Activated CD8-positive, alpha-beta T cell treated with anti-CD3 and anti-CD28 coated beads for 36 hours (primary cell): ENCODE data around the gene CT47A7. TPM values are rescaled to one million over a fixed set of nuclear protein-coding genes. Genes with fewer than 3 reads are reported as not detected.
"Not testable (repeated sequence)": the region's sequence is repeated elsewhere in the genome, so short reads cannot be mapped to it uniquely, and the experiment has no call there.

Source experiments
- ATAC-seq: fragments of 200-7000 bp; cut with Tn5 transposase; one replicate; pipeline ENCODE4 v1.10.0; 2021; ENCODE audit warnings: mild to moderate bottlenecking, moderate library complexity
- CTCF ChIA-PET: fragments of 350-600 bp; sonication (Branson Sonifier 250); formaldehyde crosslinking; loops from one replicate; lab custom pipeline; 2021; ENCODE audit warnings: antibody characterized with exemption; lab: Charles Lee
- POLR2A ChIA-PET: fragments of 350-600 bp; sonication (Branson Sonifier 250); formaldehyde crosslinking; loops from one replicate; lab custom pipeline; 2021; ENCODE audit warnings: antibody characterized with exemption; lab: Charles Lee
- DNase-seq: peaks from one replicate; pipeline ENCODE4 v3.0.0-alpha.2; 2020
- H3K27ac Mint-ChIP-seq: one replicate; pipeline ENCODE4 v1.8.0; 2021; ENCODE audit warnings: mild to moderate bottlenecking, mixed read lengths
- H3K27me3 Mint-ChIP-seq: one replicate; pipeline ENCODE4 v1.8.0; 2021; ENCODE audit warnings: mixed read lengths
- H3K36me3 Mint-ChIP-seq: one replicate; pipeline ENCODE4 v1.8.0; 2021; ENCODE audit warnings: low read depth, mixed read lengths
- H3K4me1 Mint-ChIP-seq: one replicate; pipeline ENCODE4 v1.8.0; 2021; ENCODE audit warnings: low read depth, mixed read lengths
- H3K4me3 Mint-ChIP-seq: one replicate; pipeline ENCODE4 v1.8.0; 2021; ENCODE audit warnings: mild to moderate bottlenecking, moderate library complexity, mixed read lengths
- H3K9me3 Mint-ChIP-seq: one replicate; pipeline ENCODE4 v1.8.0; 2021; ENCODE audit warnings: mixed read lengths
- CTCF ChIP-seq: fragments of 200-600 bp; IDR thresholded peaks from one replicate; pipeline ENCODE4 v1.8.0; 2022; ENCODE audit warnings: antibody characterized with exemption, mild to moderate bottlenecking
- intact Hi-C: fragments of 100-400 bp; cut with micrococcal nuclease; formaldehyde crosslinking; loops from one replicate; pipeline ENCODE4 v1.10.0; 2022
- total RNA-seq, 2 experiments: library from RNA; stranded (reverse); gene quantifications; one replicate each; pipeline ENCODE4 v1.2.3, GENCODE V29; 2021

Gene CT47A7
- not detected for total RNA-seq

GRCh38 chrX:120956500-120956899, at the start of gene CT47A7:
TSS of gene CT47A7 (minus strand) at chrX:120956600. CDS start at chrX:120956345, 255 bp downstream.
- DNase-seq, H3K27me3 Mint-ChIP-seq, ATAC-seq, H3K4me3 Mint-ChIP-seq, H3K36me3 Mint-ChIP-seq, H3K4me1 Mint-ChIP-seq, intact Hi-C loops, POLR2A ChIA-PET, H3K9me3 Mint-ChIP-seq, CTCF ChIA-PET, H3K27ac Mint-ChIP-seq: not testable (repeated sequence)

- no peak overlapping the region for H3K4me3 Mint-ChIP-seq
- TF ChIP-seq CTCF: no peak
- H3K9me3 Mint-ChIP-seq: no peaks in the 10 kb centered on the region
- CTCF ChIA-PET: no interaction called here
- H3K27ac Mint-ChIP-seq: no peak overlapping the region
- no peaks in the 10 kb centered on the region for H3K4me1 Mint-ChIP-seq
- DNase-seq (no peak), ATAC-seq (no peak)
- no peaks in the 10 kb centered on the region for H3K27me3 Mint-ChIP-seq
- POLR2A ChIA-PET: no interaction called here
- intact Hi-C loops: no loop called here
- H3K36me3 Mint-ChIP-seq: no peaks in the 10 kb centered on the region
These were observed 44.2 kb upstream of the CT47A7 start for GRCh38 chrX:121000589-121000988.

- no peak for ATAC-seq
These were observed 43.0 kb upstream of the CT47A7 start for GRCh38 chrX:120999413-120999812.

GRCh38 chrX:120985660-120986059, 29.3 kb upstream of the CT47A7 start, which contains the start of gene CT47A1:
TSS of gene CT47A1 (minus strand) at chrX:120985760. CDS start at chrX:120985529, 231 bp downstream.
- H3K27ac Mint-ChIP-seq, CTCF ChIA-PET, H3K4me3 Mint-ChIP-seq, DNase-seq, H3K27me3 Mint-ChIP-seq, POLR2A ChIA-PET, H3K4me1 Mint-ChIP-seq, intact Hi-C loops, H3K9me3 Mint-ChIP-seq, H3K36me3 Mint-ChIP-seq, ATAC-seq: not testable (repeated sequence)

More at GRCh38 chrX:120999413-120999812, 43.0 kb upstream of the CT47A7 start:
- H3K27ac Mint-ChIP-seq: no peak overlapping the region
- H3K4me1 Mint-ChIP-seq: no peaks in the 10 kb centered on the region
- ChIA-PET CTCF (no interaction called here), POLR2A (no interaction called here)
- TF ChIP-seq CTCF: no peak
- no peak overlapping the region for H3K4me3 Mint-ChIP-seq
- H3K27me3 Mint-ChIP-seq: no peaks in the 10 kb centered on the region
- DNase-seq: no peak
- H3K9me3 Mint-ChIP-seq: no peaks in the 10 kb centered on the region
- no peaks in the 10 kb centered on the region for H3K36me3 Mint-ChIP-seq
- intact Hi-C loops: no loop called here

Other genes starting within 250 kb of the CT47A7 start
- gene CT47B1, start 80.7 kb downstream of the CT47A7 start, total RNA-seq: not detected
- not detected for gene CT47A11, start 19.4 kb downstream of the CT47A7 start, total RNA-seq
- not detected for gene CT47A10, start 14.6 kb downstream of the CT47A7 start, total RNA-seq
- not detected for gene CT47A9, start 9.7 kb downstream of the CT47A7 start, total RNA-seq
- gene CT47A8, start 4.9 kb downstream of the CT47A7 start, total RNA-seq: not detected
- gene CT47A6, start 4.9 kb upstream of the CT47A7 start, total RNA-seq: not detected
- not detected for gene CT47A5, start 9.7 kb upstream of the CT47A7 start, total RNA-seq
- gene CT47A4, start 14.6 kb upstream of the CT47A7 start, total RNA-seq: not detected
- gene CT47A3, start 19.5 kb upstream of the CT47A7 start, total RNA-seq: not detected
- gene CT47A2, start 24.3 kb upstream of the CT47A7 start, total RNA-seq: not detected
- not detected for gene CT47A1, start 29.2 kb upstream of the CT47A7 start, total RNA-seq
- under 1 TPM; 0.56 to 0.81 TPM for gene GLUD2, start 91.0 kb upstream of the CT47A7 start, total RNA-seq